Astrocyte of the cerebellum (primary cell): ENCODE measurements around the gene DPP7.
A peak's percentile ranks its signal among the peaks of the same experiment; 100 is the strongest.

Source experiments
- DNase-seq: peaks from one replicate; pipeline ENCODE4 v3.0.0-alpha.2; 2011; ENCODE audit warnings: low read depth
- H3K4me3 ChIP-seq: 2 replicates; pipeline ENCODE4 v1.5.1; 2011; ENCODE audit warnings: mild to moderate bottlenecking, low read depth, low read length, moderate library complexity
- in situ Hi-C: cut with HindIII; loops from 2 replicates; pipeline ENCODE4 v1.10.0; 2017; ENCODE audit warnings: low sequenced_read_pairs
- TF ChIP-seq, protein P1 (sequence below): IDR thresholded peaks from 2 replicates; pipeline ENCODE4 v1.5.1; 2012; ENCODE audit warnings: low read length, low read depth, moderate library complexity, mild to moderate bottlenecking; ENCODE audit errors: missing control alignments

Gene DPP7

DNA sequence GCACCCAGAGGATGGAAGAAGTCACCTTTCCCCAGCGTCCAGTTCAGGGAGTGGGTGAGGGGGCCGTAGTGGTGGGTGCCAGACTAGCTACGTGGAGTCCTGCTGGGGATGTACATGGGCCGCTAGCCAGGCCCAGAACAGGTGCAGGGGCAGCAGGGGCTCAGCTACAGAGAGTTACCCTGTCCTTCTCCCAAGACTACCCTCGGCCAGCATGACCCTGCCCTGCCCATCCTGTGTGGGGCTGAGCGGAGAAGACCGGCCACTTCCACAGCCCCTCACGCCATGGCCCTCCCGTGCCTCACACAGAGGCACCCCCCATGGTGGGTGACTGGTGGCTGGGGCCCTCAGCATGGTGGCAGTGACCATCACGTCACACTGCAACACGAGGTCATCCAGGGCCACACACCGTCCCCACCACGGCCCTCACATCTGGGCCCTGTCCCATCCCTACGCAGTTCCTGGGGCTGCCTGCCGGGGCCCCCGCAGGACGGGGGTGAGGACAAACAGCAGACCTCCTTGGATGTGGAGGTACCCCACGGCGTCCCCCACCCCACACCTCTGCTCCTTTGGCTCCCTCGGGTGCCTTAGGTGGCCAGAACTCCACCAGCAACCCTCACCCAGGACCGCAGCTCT lies 977 bp upstream of the DPP7 start:
- no peak for DNase-seq
- TF ChIP-seq, protein P1, sequence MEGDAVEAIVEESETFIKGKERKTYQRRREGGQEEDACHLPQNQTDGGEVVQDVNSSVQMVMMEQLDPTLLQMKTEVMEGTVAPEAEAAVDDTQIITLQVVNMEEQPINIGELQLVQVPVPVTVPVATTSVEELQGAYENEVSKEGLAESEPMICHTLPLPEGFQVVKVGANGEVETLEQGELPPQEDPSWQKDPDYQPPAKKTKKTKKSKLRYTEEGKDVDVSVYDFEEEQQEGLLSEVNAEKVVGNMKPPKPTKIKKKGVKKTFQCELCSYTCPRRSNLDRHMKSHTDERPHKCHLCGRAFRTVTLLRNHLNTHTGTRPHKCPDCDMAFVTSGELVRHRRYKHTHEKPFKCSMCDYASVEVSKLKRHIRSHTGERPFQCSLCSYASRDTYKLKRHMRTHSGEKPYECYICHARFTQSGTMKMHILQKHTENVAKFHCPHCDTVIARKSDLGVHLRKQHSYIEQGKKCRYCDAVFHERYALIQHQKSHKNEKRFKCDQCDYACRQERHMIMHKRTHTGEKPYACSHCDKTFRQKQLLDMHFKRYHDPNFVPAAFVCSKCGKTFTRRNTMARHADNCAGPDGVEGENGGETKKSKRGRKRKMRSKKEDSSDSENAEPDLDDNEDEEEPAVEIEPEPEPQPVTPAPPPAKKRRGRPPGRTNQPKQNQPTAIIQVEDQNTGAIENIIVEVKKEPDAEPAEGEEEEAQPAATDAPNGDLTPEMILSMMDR, result no peak
- H3K4me3 ChIP-seq, result no peak overlapping the region
- in situ Hi-C loops, result no loop called here

DNA sequence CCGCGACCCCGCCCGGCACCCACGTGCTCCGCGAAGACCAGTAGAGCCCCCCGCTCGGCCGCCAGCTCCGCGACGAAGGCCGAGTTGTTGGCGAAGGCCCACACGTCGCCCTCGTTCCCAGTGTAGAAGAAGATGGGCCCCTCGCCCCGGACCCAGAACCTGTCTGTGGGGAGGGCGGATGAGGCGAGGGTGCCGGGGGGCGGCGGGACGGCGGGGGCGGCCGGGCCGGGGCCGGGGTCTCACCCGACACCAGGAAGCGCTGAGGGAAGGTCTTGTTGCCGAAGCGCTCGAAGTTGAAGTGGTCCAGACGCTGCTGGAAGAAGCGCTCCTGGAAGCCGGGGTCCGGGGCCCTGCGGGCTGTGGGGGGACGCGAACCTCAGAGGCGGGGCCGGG lies 317 bp downstream of the DPP7 start:
- in situ Hi-C loops, result no loop called here
- peak overlapping the region; percentile 43 for H3K4me3 ChIP-seq
- TF ChIP-seq, protein P1, result no peak
- DNase-seq, result no peak

DNA sequence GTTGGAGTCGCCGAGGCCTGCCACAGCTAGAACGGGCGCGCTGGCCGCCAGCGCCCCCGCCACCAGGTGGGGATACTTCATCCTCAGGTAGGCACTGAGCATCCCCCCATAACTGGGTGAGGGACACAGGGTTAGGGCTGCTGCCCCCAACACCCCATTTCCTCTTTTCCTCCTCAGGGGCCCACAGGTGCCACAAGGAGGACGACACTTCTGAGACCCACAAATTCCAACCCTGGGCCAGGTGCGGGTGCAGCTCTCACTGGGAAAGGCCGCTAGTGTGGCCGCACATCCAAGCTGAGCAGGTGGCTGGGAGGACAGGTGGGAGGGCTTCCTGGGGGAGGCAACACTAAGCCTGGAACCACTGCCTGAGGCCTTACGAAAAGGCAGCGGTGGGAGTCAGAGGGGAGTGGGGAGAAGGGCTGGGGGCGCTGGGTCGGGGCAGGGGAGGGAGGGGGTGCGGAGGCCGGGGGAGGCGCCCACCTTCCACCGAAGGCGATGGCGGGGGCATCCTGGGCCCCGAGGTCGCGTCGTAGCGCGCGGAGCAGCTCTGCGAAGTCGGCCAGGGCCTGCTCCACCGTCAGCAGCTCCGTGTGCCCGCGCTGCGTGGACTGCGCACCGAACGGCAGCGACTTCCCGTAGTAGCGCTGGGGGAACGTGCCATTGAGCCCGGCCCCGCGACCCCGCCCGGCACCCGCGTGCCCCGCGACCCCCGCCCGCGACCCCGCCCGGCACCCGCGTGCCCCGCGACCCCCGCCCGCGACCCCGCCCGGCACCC lies 961 bp downstream of the DPP7 start:
- TF ChIP-seq, protein P1, result no peak
- no peak for DNase-seq
- H3K4me3 ChIP-seq, result no peak overlapping the region
- in situ Hi-C loops, result no loop called here

DNA sequence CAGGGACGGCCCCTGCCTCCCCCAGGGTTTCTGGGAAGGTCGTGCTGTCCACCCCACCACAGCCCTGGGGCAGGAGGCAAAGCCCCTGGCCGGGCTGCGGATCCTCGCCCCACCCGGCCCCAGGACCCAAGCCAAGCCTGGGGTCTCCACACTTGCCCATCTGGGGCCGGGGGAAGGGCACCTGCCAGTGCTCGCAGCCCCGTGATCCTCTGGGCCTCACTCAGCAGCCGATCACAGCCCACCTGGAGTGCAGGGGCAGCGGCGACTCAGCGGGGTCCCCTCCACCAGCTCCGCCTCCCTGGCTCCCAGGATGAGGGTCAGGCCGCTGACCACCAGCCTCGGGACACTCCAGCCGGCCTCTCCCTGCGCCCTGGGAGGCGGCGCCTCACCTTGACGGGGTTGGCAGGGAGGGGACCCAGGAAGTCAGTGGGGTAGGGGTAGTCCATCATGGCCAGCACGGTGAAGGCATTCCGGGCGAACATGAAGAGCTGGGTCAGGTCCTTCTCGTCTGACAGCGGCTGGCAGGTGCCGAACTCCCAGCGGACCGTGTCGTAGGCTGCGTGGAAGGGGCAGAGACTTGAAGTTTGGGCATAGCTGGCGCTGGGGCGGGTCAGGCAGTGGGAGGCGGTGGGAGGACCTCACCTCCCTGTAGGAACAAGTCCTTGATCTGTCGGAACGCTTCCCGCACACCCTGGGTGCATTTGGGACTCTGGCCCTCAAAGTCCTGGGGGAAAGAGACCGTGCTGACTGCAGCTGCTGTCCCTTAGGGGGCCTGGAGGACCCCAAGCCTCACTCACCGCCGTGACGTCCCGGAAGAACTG lies 1.8 kb downstream of the DPP7 start:
- TF ChIP-seq, protein P1, result no peak
- H3K4me3 ChIP-seq, result no peak overlapping the region
- no peak for DNase-seq
- in situ Hi-C loops, result no loop called here

DNA sequence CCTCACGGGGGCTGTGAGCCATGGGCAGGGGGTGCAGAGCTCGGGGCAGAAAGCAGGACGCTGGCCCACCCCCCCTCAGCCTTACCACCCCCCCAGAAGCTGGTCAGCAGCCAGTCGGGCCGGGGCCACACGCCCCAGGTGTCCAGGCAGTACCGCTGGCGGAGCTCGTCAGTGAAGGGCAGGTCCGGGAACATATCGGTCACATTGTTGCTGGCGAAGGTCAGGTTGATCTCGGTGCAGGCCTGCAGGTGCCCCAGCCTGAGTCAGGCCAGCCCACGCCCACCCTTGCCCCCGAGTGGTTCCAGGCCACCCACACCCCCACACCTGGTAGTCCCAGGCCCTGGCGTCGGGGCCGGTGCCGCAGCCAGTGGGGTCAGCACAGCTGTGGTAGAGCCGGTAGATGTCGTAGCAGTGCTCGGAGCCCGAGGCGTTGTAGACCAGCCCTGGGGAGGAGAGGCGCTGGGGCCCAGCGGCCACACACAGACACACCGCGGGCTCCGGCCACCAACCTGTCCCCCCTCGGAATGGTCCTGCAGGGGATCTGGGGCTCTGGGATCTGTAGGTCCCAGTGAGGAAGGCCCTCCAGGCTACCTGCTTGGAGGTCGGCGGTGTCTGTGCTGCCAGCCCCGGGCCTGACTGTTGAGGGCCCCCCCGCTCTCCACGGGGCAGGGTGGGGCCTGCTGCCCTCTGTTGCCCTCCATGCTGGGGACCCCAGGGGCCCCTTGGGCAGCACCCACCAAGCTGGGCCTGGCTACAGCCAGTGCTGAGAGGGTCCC lies 2.6 kb downstream of the DPP7 start:
- in situ Hi-C loops, result no loop called here
- TF ChIP-seq, protein P1, result no peak
- DNase-seq, result no peak
- no peak overlapping the region for H3K4me3 ChIP-seq
